Ramos (cell line): ENCODE measurements around the gene GABRG3.

Source experiments
- in situ Hi-C: fragments of 300-500 bp; cut with MboI; formaldehyde crosslinking; loops from one replicate; pipeline ENCODE4 v1.14.3; 2022; ENCODE audit warnings: low sequenced_read_pairs; ENCODE audit not compliant: unreplicated experiment

Gene GABRG3

GRCh38 chr15:27438403-27439375, 467.7 kb downstream of the GABRG3 start:
- in situ Hi-C loops = no loop called here

GRCh38 chr15:27441120-27441519, 470.1 kb downstream of the GABRG3 start:
- in situ Hi-C loops = no loop called here

GRCh38 chr15:27448234-27448633, 477.3 kb downstream of the GABRG3 start:
- in situ Hi-C loops = no loop called here

- in situ Hi-C loops = no loop called here
Observed at GRCh38 chr15:27448986-27449385, 478.0 kb downstream of the GABRG3 start.

- in situ Hi-C loops = no loop called here
Observed at GRCh38 chr15:27449941-27450340, 479.0 kb downstream of the GABRG3 start.

GRCh38 chr15:27454281-27455075, 483.5 kb downstream of the GABRG3 start:
- in situ Hi-C loops = no loop called here

- in situ Hi-C loops = no loop called here
Observed at GRCh38 chr15:27456807-27457206, 485.8 kb downstream of the GABRG3 start.

- in situ Hi-C loops = no loop called here
Observed at GRCh38 chr15:27457766-27458165, 486.8 kb downstream of the GABRG3 start.

GRCh38 chr15:27458345-27459084, 487.5 kb downstream of the GABRG3 start:
- in situ Hi-C loops = no loop called here

GRCh38 chr15:27459836-27460235, 488.9 kb downstream of the GABRG3 start:
- in situ Hi-C loops = no loop called here

GRCh38 chr15:27461181-27461580, 490.2 kb downstream of the GABRG3 start:
- in situ Hi-C loops = no loop called here

- in situ Hi-C loops = no loop called here
Observed at GRCh38 chr15:27463525-27464088, 492.6 kb downstream of the GABRG3 start.

- in situ Hi-C loops = no loop called here
Observed at GRCh38 chr15:27464941-27465612, 494.1 kb downstream of the GABRG3 start.

- in situ Hi-C loops = no loop called here
Observed at GRCh38 chr15:27466758-27467157, 495.8 kb downstream of the GABRG3 start.

GRCh38 chr15:27468151-27468591, 497.2 kb downstream of the GABRG3 start:
- in situ Hi-C loops = no loop called here

GRCh38 chr15:27473845-27474244, 502.9 kb downstream of the GABRG3 start:
- in situ Hi-C loops = no loop called here

- in situ Hi-C loops = no loop called here
Observed at GRCh38 chr15:27475395-27475794, 504.4 kb downstream of the GABRG3 start.

GRCh38 chr15:27479296-27480140, 508.5 kb downstream of the GABRG3 start:
- in situ Hi-C loops = no loop called here

- in situ Hi-C loops = no loop called here
Observed at GRCh38 chr15:27480141-27480530, 509.2 kb downstream of the GABRG3 start.
